ENCODE results near the gene MOG.
A peak's percentile ranks its signal among the peaks of the same experiment; 100 is the strongest.

MOG gene

GRCh38 chr6:29696147-29697125 is 39.5 kb downstream of the MOG start:
- peaks cover 0 to 2% (median 0%) of the 10 kb centered on the region in 5 donors for H3K9me3 ChIP-seq (ENCODE audit: control insufficient read depth in 5 of 5, low read length in 5 of 5)
- no peak overlapping the region for H3K4me3 ChIP-seq (ENCODE audit: low read depth in 1 of 5, low read length in 5 of 5)
- H3K9ac ChIP-seq (ENCODE audit: low read length in 5 of 5), result no peak overlapping the region
- no peak overlapping the region for H3K27ac ChIP-seq (ENCODE audit: low read depth, low read length)
- H3K4me1 ChIP-seq (ENCODE audit: control insufficient read depth in 5 of 5, insufficient read depth in 5 of 5, low read length in 5 of 5), result no peaks in the 10 kb centered on the region
- peaks cover 0 to 6% (median 0%) of the 10 kb centered on the region in 5 donors for H3K27me3 ChIP-seq (ENCODE audit: control insufficient read depth in 5 of 5, insufficient read depth in 4 of 5, low read length in 5 of 5)
- no peaks in the 10 kb centered on the region for H3K36me3 ChIP-seq (ENCODE audit: control insufficient read depth in 5 of 5, insufficient read depth in 5 of 5, low read length in 5 of 5)

- Histone ChIP-seq H3K27ac (ENCODE audit: low read depth, low read length) (no peak overlapping the region), H3K4me1 (ENCODE audit: control insufficient read depth in 5 of 5, insufficient read depth in 5 of 5, low read length in 5 of 5) (no peaks in the 10 kb centered on the region), H3K27me3 (ENCODE audit: control insufficient read depth in 5 of 5, insufficient read depth in 4 of 5, low read length in 5 of 5) (peaks cover 3 to 19% (median 12%) of the 10 kb centered on the region in 5 donors), H3K36me3 (ENCODE audit: control insufficient read depth in 5 of 5, insufficient read depth in 5 of 5, low read length in 5 of 5) (no peaks in the 10 kb centered on the region), H3K9me3 (ENCODE audit: control insufficient read depth in 5 of 5, low read length in 5 of 5) (no peaks in the 10 kb centered on the region), H3K4me3 (ENCODE audit: low read depth in 1 of 5, low read length in 5 of 5) (no peak overlapping the region), H3K9ac (ENCODE audit: low read length in 5 of 5) (no peak overlapping the region)
Observed at GRCh38 chr6:29702519-29703103, 45.7 kb downstream of the MOG start.

GRCh38 chr6:29705389-29706231 is 48.7 kb downstream of the MOG start:
- Histone ChIP-seq H3K27ac (ENCODE audit: low read depth, low read length) (no peak overlapping the region), H3K27me3 (ENCODE audit: control insufficient read depth in 5 of 5, insufficient read depth in 4 of 5, low read length in 5 of 5) (peaks cover 3 to 25% (median 19%) of the 10 kb centered on the region in 5 donors), H3K9ac (ENCODE audit: low read length in 5 of 5) (peak overlapping the region in 1 of 5 donors; percentile 23), H3K9me3 (ENCODE audit: control insufficient read depth in 5 of 5, low read length in 5 of 5) (no peaks in the 10 kb centered on the region), H3K4me1 (ENCODE audit: control insufficient read depth in 5 of 5, insufficient read depth in 5 of 5, low read length in 5 of 5) (peaks cover 0 to 2% (median 0%) of the 10 kb centered on the region in 5 donors), H3K4me3 (ENCODE audit: low read depth in 1 of 5, low read length in 5 of 5) (no peak overlapping the region), H3K36me3 (ENCODE audit: control insufficient read depth in 5 of 5, insufficient read depth in 5 of 5, low read length in 5 of 5) (no peaks in the 10 kb centered on the region)

DNA sequence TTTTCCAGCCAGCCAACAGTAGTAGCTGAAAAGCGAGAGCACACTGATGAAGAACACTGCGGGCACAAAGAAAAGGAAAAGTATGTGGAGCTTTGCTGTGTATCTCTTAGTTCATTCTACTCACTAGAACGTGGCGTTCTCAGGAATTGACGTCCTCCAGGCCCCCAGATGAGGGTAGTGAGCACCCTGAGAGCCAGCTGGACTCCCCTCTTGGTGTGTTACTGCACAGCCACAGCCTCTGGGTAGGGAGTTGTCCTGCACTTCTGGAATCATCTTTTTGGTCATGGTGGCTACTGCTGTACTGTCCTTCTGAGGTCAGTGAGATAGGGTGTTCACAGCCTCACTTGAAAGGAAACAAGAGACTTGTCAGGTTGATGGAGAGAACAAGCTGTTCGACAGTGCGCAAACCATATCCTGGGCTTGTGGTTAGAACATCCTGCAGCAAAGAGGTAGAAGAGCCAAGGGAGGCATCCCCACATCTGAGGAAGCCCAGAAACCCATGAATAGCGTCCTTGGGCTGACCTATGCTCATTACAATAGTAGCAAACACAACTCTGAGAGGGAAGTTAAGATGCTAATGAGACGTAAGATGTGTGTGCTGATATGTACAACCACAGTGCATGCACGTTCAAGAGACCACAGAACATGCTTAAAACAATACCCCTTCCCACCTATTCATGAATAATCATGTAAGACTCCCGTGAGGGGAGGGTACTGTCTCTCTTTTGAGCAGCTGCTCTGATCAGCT is 51.7 kb downstream of the MOG start:
- H3K27ac ChIP-seq (ENCODE audit: low read depth, low read length), result no peak overlapping the region

GRCh38 chr6:29709188-29709587 is 52.3 kb downstream of the MOG start:
- H3K9ac ChIP-seq (ENCODE audit: low read length in 5 of 5), result no peak overlapping the region
- no peaks in the 10 kb centered on the region for H3K9me3 ChIP-seq (ENCODE audit: control insufficient read depth in 5 of 5, low read length in 5 of 5)
- peaks cover 0 to 2% (median 0%) of the 10 kb centered on the region in 5 donors for H3K4me1 ChIP-seq (ENCODE audit: control insufficient read depth in 5 of 5, insufficient read depth in 5 of 5, low read length in 5 of 5)
- H3K4me3 ChIP-seq (ENCODE audit: low read depth in 1 of 5, low read length in 5 of 5), result no peak overlapping the region
- H3K36me3 ChIP-seq (ENCODE audit: control insufficient read depth in 5 of 5, insufficient read depth in 5 of 5, low read length in 5 of 5), result no peaks in the 10 kb centered on the region
- peaks cover 3 to 14% (median 13%) of the 10 kb centered on the region in 5 donors for H3K27me3 ChIP-seq (ENCODE audit: control insufficient read depth in 5 of 5, insufficient read depth in 4 of 5, low read length in 5 of 5)
- no peak overlapping the region for H3K27ac ChIP-seq (ENCODE audit: low read depth, low read length)

More for the DNA sequence above, 51.7 kb downstream of the MOG start:
- peaks cover 3 to 16% (median 13%) of the 10 kb centered on the region in 5 donors for H3K27me3 ChIP-seq (ENCODE audit: control insufficient read depth in 5 of 5, insufficient read depth in 4 of 5, low read length in 5 of 5)
- no peak overlapping the region for H3K4me3 ChIP-seq (ENCODE audit: low read depth in 1 of 5, low read length in 5 of 5)
- H3K9ac ChIP-seq (ENCODE audit: low read length in 5 of 5), result no peak overlapping the region
- H3K36me3 ChIP-seq (ENCODE audit: control insufficient read depth in 5 of 5, insufficient read depth in 5 of 5, low read length in 5 of 5), result no peaks in the 10 kb centered on the region
- peaks cover 0 to 2% (median 0%) of the 10 kb centered on the region in 5 donors for H3K4me1 ChIP-seq (ENCODE audit: control insufficient read depth in 5 of 5, insufficient read depth in 5 of 5, low read length in 5 of 5)
- H3K9me3 ChIP-seq (ENCODE audit: control insufficient read depth in 5 of 5, low read length in 5 of 5), result no peaks in the 10 kb centered on the region

GRCh38 chr6:29710281-29710941 is 53.5 kb downstream of the MOG start:
- Histone ChIP-seq H3K36me3 (ENCODE audit: control insufficient read depth in 5 of 5, insufficient read depth in 5 of 5, low read length in 5 of 5) (no peaks in the 10 kb centered on the region), H3K27ac (ENCODE audit: low read depth, low read length) (no peak overlapping the region), H3K9me3 (ENCODE audit: control insufficient read depth in 5 of 5, low read length in 5 of 5) (no peaks in the 10 kb centered on the region), H3K9ac (ENCODE audit: low read length in 5 of 5) (no peak overlapping the region), H3K4me3 (ENCODE audit: low read depth in 1 of 5, low read length in 5 of 5) (no peak overlapping the region), H3K4me1 (ENCODE audit: control insufficient read depth in 5 of 5, insufficient read depth in 5 of 5, low read length in 5 of 5) (peaks cover 0 to 2% (median 0%) of the 10 kb centered on the region in 5 donors), H3K27me3 (ENCODE audit: control insufficient read depth in 5 of 5, insufficient read depth in 4 of 5, low read length in 5 of 5) (peaks cover 3 to 13% (median 11%) of the 10 kb centered on the region in 5 donors)

DNA sequence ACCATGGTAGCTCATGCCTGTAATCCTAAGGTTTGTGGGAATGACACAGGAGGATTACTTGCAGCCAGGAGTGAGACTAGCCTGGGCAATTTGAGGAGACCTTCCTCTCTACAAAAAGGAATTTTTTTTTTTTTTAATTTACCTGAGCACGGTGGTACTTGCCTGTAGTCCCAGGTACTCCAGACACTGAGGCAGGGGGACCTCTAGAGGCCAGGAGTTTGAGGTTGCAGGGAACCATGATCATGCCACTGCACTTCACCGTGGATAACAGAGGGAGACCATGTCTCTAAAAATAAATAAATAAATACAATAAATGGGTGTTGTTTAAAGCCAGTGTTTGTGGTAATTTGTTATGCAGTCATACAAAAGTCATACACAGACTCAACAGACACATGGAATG is 64.0 kb downstream of the MOG start:
- Histone ChIP-seq H3K27ac (ENCODE audit: low read depth, low read length) (no peak overlapping the region), H3K9ac (ENCODE audit: low read length in 5 of 5) (no peak overlapping the region), H3K4me1 (ENCODE audit: control insufficient read depth in 5 of 5, insufficient read depth in 5 of 5, low read length in 5 of 5) (peaks cover 4 to 28% (median 18%) of the 10 kb centered on the region in 5 donors), H3K27me3 (ENCODE audit: control insufficient read depth in 5 of 5, insufficient read depth in 4 of 5, low read length in 5 of 5) (peaks cover 0 to 3% (median 0%) of the 10 kb centered on the region in 5 donors), H3K9me3 (ENCODE audit: control insufficient read depth in 5 of 5, low read length in 5 of 5) (no peaks in the 10 kb centered on the region), H3K4me3 (ENCODE audit: low read depth in 1 of 5, low read length in 5 of 5) (no peak overlapping the region), H3K36me3 (ENCODE audit: control insufficient read depth in 5 of 5, insufficient read depth in 5 of 5, low read length in 5 of 5) (peaks cover 0 to 12% (median 10%) of the 10 kb centered on the region in 5 donors)

All from subcutaneous abdominal adipose tissue (tissue), 5 donors.